Fibroblast of lung (primary cell): Measurements from ENCODE around the gene ALPK3. TPM values are rescaled to one million over a fixed set of nuclear protein-coding genes. Genes with fewer than 3 reads are reported as not detected.

ENCODE experiments used
- DNase-seq, 2 donors: peaks; one replicate each; pipeline versions ENCODE4 v3.0.0 to v3.0.0-alpha.2; 2010; ENCODE audit warnings: low read depth in 2 of 2
- H2AFZ ChIP-seq: 2 replicates; pipeline ENCODE4 v1.5.1; 2012; ENCODE audit warnings: low read length, control low read depth, inconsistent platforms
- H3K27ac ChIP-seq: 2 replicates; pipeline ENCODE4 v1.5.1; 2011; ENCODE audit warnings: low read length, control low read depth; ENCODE audit not compliant: insufficient read depth
- H3K27me3 ChIP-seq: 2 replicates; pipeline ENCODE4 v1.5.1; 2011; ENCODE audit warnings: mild to moderate bottlenecking, low read length; ENCODE audit not compliant: control insufficient read depth, insufficient read depth
- H3K36me3 ChIP-seq: 2 replicates; pipeline ENCODE4 v1.5.1; 2011; ENCODE audit warnings: low read length; ENCODE audit not compliant: control insufficient read depth, insufficient read depth
- H3K4me1 ChIP-seq: 2 replicates; pipeline ENCODE4 v1.5.1; 2011; ENCODE audit warnings: low read length; ENCODE audit not compliant: control insufficient read depth, insufficient read depth; ENCODE audit errors: extremely low read depth
- H3K4me2 ChIP-seq: 2 replicates; pipeline ENCODE4 v1.5.1; 2011; ENCODE audit warnings: low read length, control low read depth; ENCODE audit not compliant: insufficient read depth; ENCODE audit errors: extremely low read depth
- H3K4me3 ChIP-seq, 4 experiments: fragments of 200-600 bp in 1 of 4; sonication (generic) in 1 of 4; replicated peaks in 1 of 4; 2 replicates each; pipeline ENCODE4 v1.5.1; 2011 to 2016; ENCODE audit warnings: low read length in 4 of 4, low read depth in 3 of 4, mild to moderate bottlenecking in 3 of 4, control low read depth in 2 of 4, inconsistent platforms in 1 of 4, mixed read lengths in 1 of 4; ENCODE audit not compliant: insufficient read depth in 1 of 4; ENCODE audit errors: control extremely low read depth in 1 of 4
- H3K79me2 ChIP-seq: 2 replicates; pipeline ENCODE4 v1.5.1; 2012; ENCODE audit warnings: mild to moderate bottlenecking, low read length, inconsistent platforms; ENCODE audit not compliant: control insufficient read depth, insufficient read depth
- H3K9ac ChIP-seq: 2 replicates; pipeline ENCODE4 v1.5.1; 2011; ENCODE audit warnings: mild to moderate bottlenecking, low read length, control low read depth; ENCODE audit not compliant: insufficient read depth
- H3K9me3 ChIP-seq: 2 replicates; pipeline ENCODE4 v1.5.1; 2012; ENCODE audit warnings: low read depth, low read length; ENCODE audit not compliant: control insufficient read depth, insufficient read depth
- H4K20me1 ChIP-seq: 2 replicates; pipeline ENCODE4 v1.5.1; 2011; ENCODE audit warnings: low read length; ENCODE audit not compliant: control insufficient read depth, insufficient read depth; ENCODE audit errors: extremely low read depth
- EZH2 ChIP-seq: IDR thresholded peaks from 2 replicates; pipeline ENCODE4 v1.5.1; 2012; ENCODE audit warnings: low read length, control low read depth, mild to moderate bottlenecking; ENCODE audit errors: missing control alignments
- polyA plus RNA-seq, 2 donors: library from polyadenylated mRNA; depleted of rRNA in 1 of 2; stranded (reverse) in 1 of 2; unstranded in 1 of 2; fragments of >200 nt; gene quantifications; 2 replicates each; pipeline ENCODE4 v1.2.1, GENCODE V29; 2011 to 2012; ENCODE audit warnings: missing spikeins in 1 of 2
- total RNA-seq: library from RNA; depleted of rRNA; stranded (reverse); fragments of >200 nt; gene quantifications from 2 replicates; pipeline ENCODE4 v1.2.1, GENCODE V29; 2014
- TF ChIP-seq, protein P1 (sequence below), 2 donors: IDR thresholded peaks in 1 of 2; conservative IDR thresholded peaks in 1 of 2; 1 replicate in 1 of 2; 2 replicates in 1 of 2; pipeline ENCODE4 v1.5.1; 2011 to 2012; ENCODE audit warnings: low read length in 2 of 2, control low read depth in 1 of 2, inconsistent platforms in 1 of 2, low read depth in 1 of 2, mild to moderate bottlenecking in 1 of 2

The ALPK3 gene
- total and polyA plus RNA-seq, 2 donors (not counting 1 experiment from before 2014, with no cell fraction given): 0.03 to 0.50 TPM

DNA sequence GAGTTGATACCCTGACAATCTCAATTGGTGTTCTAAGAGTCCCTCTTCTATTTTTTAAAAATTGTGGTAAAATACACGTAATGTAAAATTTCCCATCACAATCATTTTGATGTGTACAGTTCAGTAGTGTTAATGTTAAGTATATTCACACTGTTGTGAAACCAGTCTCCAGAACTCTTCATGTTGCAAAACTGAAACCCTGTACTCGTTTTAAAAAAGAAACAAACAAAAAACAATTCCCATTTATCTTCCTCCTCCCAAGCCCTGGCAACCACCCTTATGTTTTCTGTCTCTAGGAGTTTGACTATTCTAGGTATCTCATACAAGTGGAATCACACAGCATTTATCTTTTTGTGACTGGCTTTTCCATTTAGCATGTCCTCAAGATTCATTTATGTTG is 28.7 kb upstream of the ALPK3 start:
- H3K9ac ChIP-seq: no peak overlapping the region
- no peaks in the 10 kb centered on the region for H4K20me1 ChIP-seq
- H3K27ac ChIP-seq: no peak overlapping the region
- H3K27me3 ChIP-seq: no peaks in the 10 kb centered on the region
- H2AFZ ChIP-seq: no peak overlapping the region
- TF ChIP-seq, protein P1, sequence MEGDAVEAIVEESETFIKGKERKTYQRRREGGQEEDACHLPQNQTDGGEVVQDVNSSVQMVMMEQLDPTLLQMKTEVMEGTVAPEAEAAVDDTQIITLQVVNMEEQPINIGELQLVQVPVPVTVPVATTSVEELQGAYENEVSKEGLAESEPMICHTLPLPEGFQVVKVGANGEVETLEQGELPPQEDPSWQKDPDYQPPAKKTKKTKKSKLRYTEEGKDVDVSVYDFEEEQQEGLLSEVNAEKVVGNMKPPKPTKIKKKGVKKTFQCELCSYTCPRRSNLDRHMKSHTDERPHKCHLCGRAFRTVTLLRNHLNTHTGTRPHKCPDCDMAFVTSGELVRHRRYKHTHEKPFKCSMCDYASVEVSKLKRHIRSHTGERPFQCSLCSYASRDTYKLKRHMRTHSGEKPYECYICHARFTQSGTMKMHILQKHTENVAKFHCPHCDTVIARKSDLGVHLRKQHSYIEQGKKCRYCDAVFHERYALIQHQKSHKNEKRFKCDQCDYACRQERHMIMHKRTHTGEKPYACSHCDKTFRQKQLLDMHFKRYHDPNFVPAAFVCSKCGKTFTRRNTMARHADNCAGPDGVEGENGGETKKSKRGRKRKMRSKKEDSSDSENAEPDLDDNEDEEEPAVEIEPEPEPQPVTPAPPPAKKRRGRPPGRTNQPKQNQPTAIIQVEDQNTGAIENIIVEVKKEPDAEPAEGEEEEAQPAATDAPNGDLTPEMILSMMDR (conservative IDR thresholded peaks at IDR 0.05 in 1 of 2, IDR thresholded peaks at IDR 0.05 in 1 of 2; ENCODE audit: low read depth in 1 of 2, low read length in 2 of 2): no peak
- TF ChIP-seq EZH2: no peak
- H3K4me2 ChIP-seq: no peak overlapping the region
- DNase-seq: no peak
- H3K36me3 ChIP-seq: peaks cover 11% of the 10 kb centered on the region
- H3K4me1 ChIP-seq: peaks cover 6% of the 10 kb centered on the region
- H3K9me3 ChIP-seq: no peaks in the 10 kb centered on the region
- H3K79me2 ChIP-seq: peaks cover 30% of the 10 kb centered on the region
- no peak overlapping the region for H3K4me3 ChIP-seq

DNA sequence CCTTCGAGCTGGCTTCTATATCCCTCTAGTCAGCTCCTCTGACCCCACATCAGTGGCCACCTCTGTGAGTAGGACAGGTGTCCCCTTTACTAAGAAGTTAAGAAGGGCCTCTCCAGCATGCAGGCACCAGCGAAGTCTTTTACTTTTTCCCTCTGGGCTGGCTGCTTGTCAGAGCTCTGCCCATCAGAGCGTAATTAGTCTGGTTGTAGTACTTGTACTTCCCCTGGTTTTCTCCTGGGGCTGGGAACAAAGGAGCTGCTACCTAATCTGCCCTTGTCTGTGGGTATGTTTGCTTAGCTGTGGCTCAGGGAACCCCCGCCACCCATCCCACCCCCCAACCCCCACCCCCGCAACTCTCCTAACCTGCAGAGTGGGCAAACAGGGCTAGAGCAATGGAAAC is 27.4 kb upstream of the ALPK3 start:
- no peaks in the 10 kb centered on the region for H3K9me3 ChIP-seq
- H3K79me2 ChIP-seq: peaks cover 27% of the 10 kb centered on the region

DNA sequence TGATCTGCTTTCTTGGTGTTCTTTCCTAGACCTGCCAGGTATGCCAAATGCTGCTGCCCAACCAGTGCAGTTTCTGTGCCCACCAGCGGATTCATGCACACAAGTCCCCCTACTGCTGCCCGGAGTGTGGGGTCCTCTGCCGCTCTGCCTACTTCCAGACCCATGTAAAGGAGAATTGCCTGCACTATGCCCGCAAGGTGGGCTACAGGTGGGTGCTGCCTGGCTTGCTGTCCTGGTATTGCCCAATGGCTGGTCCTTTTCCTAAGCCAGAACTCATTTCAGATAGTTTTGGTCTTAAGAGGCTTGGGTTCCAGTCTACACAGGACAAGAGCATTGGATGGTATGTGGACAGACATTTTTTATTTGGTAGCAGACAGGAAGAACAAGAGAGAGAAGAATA is 26.5 kb upstream of the ALPK3 start:
- H3K4me2 ChIP-seq: no peak overlapping the region
- no peaks in the 10 kb centered on the region for H4K20me1 ChIP-seq
- H3K27me3 ChIP-seq: no peaks in the 10 kb centered on the region
- H2AFZ ChIP-seq: no peak overlapping the region
- H3K9ac ChIP-seq: no peak overlapping the region
- no peak overlapping the region for H3K4me3 ChIP-seq
- no peak overlapping the region for H3K27ac ChIP-seq
- no peak for DNase-seq
- peaks cover 26% of the 10 kb centered on the region for H3K79me2 ChIP-seq
- no peaks in the 10 kb centered on the region for H3K9me3 ChIP-seq
- no peak for TF ChIP-seq EZH2
- TF ChIP-seq, protein P1 (conservative IDR thresholded peaks at IDR 0.05 in 1 of 2, IDR thresholded peaks at IDR 0.05 in 1 of 2; ENCODE audit: low read depth in 1 of 2, low read length in 2 of 2): no peak
- peaks cover 6% of the 10 kb centered on the region for H3K4me1 ChIP-seq
- no peaks in the 10 kb centered on the region for H3K36me3 ChIP-seq

More for the DNA sequence above, 27.4 kb upstream of the ALPK3 start:
- no peak overlapping the region for H3K4me2 ChIP-seq
- no peak overlapping the region for H3K9ac ChIP-seq
- H3K36me3 ChIP-seq: peaks cover 2% of the 10 kb centered on the region
- H3K27me3 ChIP-seq: no peaks in the 10 kb centered on the region
- DNase-seq: no peak
- H3K4me3 ChIP-seq: no peak overlapping the region
- no peak overlapping the region for H2AFZ ChIP-seq
- H4K20me1 ChIP-seq: no peaks in the 10 kb centered on the region
- TF ChIP-seq, protein P1 (conservative IDR thresholded peaks at IDR 0.05 in 1 of 2, IDR thresholded peaks at IDR 0.05 in 1 of 2; ENCODE audit: low read depth in 1 of 2, low read length in 2 of 2): no peak
- no peak for TF ChIP-seq EZH2
- H3K27ac ChIP-seq: no peak overlapping the region
- H3K4me1 ChIP-seq: peaks cover 6% of the 10 kb centered on the region
